Stomach smooth muscle (tissue), 2 donors: Measurements from ENCODE around the gene TPCN2.

Experiments used
- H3K27ac ChIP-seq: one replicate; pipeline ENCODE4 v1.7.0; 2013; ENCODE audit warnings: mild to moderate bottlenecking, low read length, inconsistent platforms
- H3K27me3 ChIP-seq, 2 donors: one replicate each; pipeline ENCODE4 v1.7.0; 2013; ENCODE audit warnings: low read length in 2 of 2; ENCODE audit not compliant: insufficient read depth in 2 of 2, control insufficient read depth in 1 of 2
- H3K36me3 ChIP-seq, 2 donors: one replicate each; pipeline ENCODE4 v1.7.0; 2013; ENCODE audit warnings: low read length in 2 of 2; ENCODE audit not compliant: control insufficient read depth in 2 of 2, insufficient read depth in 2 of 2
- H3K4me1 ChIP-seq: one replicate; pipeline ENCODE4 v1.7.0; 2013; ENCODE audit warnings: low read length; ENCODE audit not compliant: control insufficient read depth, insufficient read depth
- H3K4me3 ChIP-seq, 2 donors: one replicate each; pipeline ENCODE4 v1.7.0; 2013; ENCODE audit warnings: low read length in 2 of 2
- H3K9ac ChIP-seq, 2 donors: one replicate each; pipeline ENCODE4 v1.7.0; 2013; ENCODE audit warnings: low read length in 2 of 2, mild to moderate bottlenecking in 1 of 2
- H3K9me3 ChIP-seq, 2 donors: one replicate each; pipeline ENCODE4 v1.7.0; 2013; ENCODE audit warnings: low read length in 2 of 2; ENCODE audit not compliant: control insufficient read depth in 2 of 2
- donor health status: healthy.
- donor health status: Pancreatic carcinoma.

Gene TPCN2

DNA sequence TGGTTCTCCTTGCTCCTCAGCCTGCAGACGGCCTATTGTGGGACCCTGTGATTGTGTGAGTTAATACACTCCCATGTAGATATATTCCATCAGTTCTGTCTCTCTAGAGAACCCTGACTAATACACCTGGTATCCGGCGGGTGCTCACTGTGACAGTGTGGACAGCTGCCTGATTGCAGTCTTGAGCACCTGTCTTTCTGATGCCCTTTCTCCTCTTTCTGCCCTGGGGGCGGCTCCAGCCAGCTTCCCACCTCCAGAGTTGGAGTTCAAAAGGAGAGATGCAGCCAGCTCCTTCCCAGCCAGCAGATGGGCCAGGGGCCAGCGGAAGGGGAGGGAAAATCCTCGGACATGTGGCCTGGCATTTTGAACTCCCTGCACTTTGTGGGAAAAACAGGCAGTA is 122.0 kb downstream of the TPCN2 start:
- Histone ChIP-seq H3K4me3 (no peak overlapping the region), H3K27me3 (no peaks in the 10 kb centered on the region), H3K9ac (no peak overlapping the region), H3K36me3 (peaks cover 0 to 2% of the 10 kb centered on the region in 2 donors), H3K4me1 (peaks cover 19% of the 10 kb centered on the region), H3K9me3 (peaks cover 0 to 3% of the 10 kb centered on the region in 2 donors), H3K27ac (no peak overlapping the region)

DNA sequence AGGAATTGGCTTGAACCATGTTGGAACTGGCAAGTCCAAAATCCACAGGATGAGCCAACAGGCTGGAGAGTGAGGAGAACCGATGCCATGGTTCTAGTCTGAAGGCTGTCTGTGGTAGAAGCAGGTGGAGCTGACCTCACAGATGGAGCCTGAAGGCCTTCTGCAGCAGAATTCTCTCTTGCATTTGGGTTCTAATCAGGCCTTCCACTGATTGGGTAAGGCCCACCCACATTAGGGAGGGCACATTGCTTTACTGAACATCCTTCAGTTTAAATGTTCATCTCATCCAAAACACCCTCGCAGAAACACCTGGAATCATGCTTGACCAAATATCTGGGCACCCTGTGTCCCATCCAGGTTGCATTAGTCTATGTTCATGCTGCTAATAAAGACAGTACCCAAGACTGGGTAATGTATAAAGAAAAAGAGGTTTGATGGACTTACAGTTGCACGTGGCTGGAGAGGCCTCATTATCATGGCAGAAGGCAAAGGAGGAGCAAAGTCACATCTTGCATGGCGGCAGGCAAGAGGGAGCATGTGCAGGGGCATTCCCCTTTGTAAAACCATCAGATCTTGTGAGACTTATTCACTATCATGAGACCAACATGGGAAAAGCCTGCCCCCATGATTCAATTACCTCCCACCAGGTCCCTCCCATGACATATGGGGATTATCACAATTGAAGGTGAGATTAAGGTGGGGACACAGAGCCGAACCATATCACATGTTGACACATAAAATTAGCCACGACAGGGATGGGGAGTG is 122.9 kb downstream of the TPCN2 start:
- H3K4me1 ChIP-seq, result peaks cover 11% of the 10 kb centered on the region

DNA sequence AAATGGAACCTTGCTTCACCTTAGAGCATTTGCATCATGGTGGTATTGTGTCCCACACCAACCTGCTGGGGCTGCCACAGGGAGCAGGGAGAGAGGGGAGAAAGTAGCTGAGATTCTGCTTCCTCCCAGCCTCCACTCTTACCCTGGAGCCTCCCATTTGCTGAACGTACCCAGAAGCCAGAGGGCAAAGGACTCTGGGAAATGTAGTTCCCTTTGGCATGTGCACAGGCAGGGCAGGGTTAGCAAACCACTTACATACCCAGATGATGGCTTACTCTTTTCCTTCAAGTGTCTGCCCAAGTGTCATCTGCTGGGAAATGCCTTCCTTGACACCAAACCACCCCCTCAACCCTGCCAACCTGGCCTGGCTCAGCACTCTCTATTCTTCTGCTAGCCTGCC is 123.9 kb downstream of the TPCN2 start:
- Histone ChIP-seq H3K27ac (no peak overlapping the region), H3K9ac (no peak overlapping the region), H3K36me3 (peaks cover 2% of the 10 kb centered on the region in 2 donors), H3K9me3 (peaks cover 0 to 3% of the 10 kb centered on the region in 2 donors), H3K4me1 (peaks cover 5% of the 10 kb centered on the region), H3K4me3 (no peak overlapping the region), H3K27me3 (no peaks in the 10 kb centered on the region)

More for the DNA sequence above, 122.9 kb downstream of the TPCN2 start:
- Histone ChIP-seq H3K27me3 (no peaks in the 10 kb centered on the region), H3K4me3 (no peak overlapping the region), H3K9ac (no peak overlapping the region), H3K9me3 (peaks cover 0 to 3% of the 10 kb centered on the region in 2 donors), H3K27ac (no peak overlapping the region), H3K36me3 (peaks cover 0 to 2% of the 10 kb centered on the region in 2 donors)

DNA sequence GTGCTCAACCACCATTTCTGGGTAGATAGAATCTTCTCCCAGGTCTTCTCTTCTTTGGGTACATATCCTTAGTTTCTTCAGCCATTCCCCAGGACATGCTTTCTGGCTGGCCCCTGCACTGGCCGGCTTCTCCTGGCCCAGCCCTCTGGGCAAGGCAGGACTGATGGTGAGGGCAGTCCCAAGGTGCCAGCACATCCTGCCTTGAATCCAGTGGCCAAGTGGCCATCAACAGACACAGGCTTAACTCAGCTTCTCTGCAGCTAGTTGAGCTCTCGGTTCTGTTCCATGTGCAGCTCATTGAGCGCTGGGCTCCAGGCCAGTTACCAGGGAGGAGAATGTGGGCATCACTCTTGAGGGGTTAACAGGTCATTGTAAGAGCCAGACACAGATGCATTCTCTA is 124.6 kb downstream of the TPCN2 start:
- Histone ChIP-seq H3K27ac (no peak overlapping the region), H3K4me3 (no peak overlapping the region), H3K4me1 (no peaks in the 10 kb centered on the region), H3K9ac (no peak overlapping the region), H3K36me3 (peaks cover 2 to 4% of the 10 kb centered on the region in 2 donors), H3K9me3 (peaks cover 0 to 3% of the 10 kb centered on the region in 2 donors), H3K27me3 (no peaks in the 10 kb centered on the region)

DNA sequence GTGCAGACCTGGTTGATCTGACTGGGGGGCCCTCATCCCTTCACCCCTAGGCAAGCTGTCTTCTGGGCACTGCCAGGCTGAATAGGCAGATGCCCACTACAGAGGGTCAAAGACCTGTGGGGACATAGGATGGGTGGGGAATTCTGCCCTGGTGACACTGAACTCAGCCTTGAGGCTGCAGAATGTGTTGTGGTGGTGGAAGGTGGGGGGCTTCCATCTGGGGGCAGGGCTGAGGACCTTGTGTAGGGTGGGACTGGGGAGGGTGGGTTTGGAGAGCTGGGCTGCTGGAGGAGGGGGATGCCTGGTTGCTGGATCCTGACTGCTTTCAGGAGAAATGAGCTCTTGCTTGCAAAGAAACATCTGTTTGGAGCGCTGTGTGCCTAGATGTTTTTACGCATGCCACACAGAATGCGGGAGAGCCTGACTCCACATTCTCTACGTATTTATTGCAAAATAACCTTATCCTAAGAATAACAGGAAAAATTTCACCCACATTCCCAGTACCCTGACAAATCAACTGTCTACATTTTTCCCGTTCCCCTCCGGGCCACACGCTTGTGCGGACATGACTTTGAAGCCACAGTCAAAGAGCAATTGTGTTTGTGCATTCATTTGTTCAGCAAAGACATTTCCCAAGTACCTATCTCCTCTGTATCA is 125.3 kb downstream of the TPCN2 start:
- no peaks in the 10 kb centered on the region for H3K27me3 ChIP-seq
- no peak overlapping the region for H3K4me3 ChIP-seq
- H3K36me3 ChIP-seq, result peaks cover 2 to 4% of the 10 kb centered on the region in 2 donors

DNA sequence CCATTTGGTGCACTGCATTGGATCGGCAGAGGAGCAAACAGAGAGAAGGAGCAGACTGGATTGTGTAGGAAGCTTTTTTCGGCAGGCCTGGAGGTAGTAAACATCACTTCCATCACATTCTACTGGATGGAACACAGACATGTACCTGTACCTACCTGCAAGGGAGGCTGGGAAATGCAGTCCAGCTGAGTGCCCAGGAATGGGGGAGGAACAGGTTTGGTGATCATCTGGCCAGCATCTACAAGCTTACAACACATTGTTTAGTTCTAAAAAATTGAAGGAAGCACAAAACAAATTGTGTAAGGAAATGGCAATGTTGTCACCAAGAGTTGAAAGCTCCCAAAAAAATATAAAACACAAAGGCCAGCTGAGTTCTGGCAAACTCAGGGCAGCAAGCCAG is 126.1 kb downstream of the TPCN2 start:
- H3K27me3 ChIP-seq, result no peaks in the 10 kb centered on the region

More for the DNA sequence above, 125.3 kb downstream of the TPCN2 start:
- H3K4me1 ChIP-seq, result no peaks in the 10 kb centered on the region
- H3K27ac ChIP-seq, result no peak overlapping the region
- no peak overlapping the region for H3K9ac ChIP-seq
- peaks cover 0 to 3% of the 10 kb centered on the region in 2 donors for H3K9me3 ChIP-seq

DNA sequence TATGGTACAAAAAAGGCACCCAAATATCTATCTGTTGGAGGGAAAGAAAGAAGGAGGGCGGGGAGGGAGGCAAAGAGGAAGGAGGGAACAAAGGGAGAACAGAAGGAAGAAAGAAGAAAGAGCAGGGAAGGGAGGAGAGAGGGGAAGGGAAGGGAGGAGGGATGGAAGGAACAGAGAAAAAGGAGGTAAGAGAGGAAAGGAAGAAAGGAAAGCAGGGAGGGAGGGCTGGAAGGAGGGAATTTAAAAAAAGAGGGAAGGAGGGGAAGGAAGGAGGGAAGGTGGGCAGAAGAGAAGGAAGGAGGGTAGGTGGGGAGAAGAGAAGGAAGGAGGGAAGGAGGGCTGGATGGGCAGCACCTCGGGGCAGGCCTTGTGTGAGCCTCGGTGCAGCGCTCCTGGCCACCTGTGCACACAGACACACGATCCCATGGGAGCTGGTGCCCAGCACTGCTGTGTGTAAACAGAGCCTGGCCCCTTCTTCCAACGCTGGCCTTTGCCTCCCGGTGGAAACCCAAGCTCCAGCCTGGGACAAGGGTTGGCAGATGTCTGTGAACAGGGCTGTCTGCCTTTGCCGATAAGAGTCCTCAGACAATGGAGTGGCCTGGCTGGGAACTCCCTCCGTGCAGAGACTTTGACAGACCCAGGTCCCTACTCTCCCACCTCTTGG is 130.2 kb downstream of the TPCN2 start:
- H3K27me3 ChIP-seq, result no peaks in the 10 kb centered on the region
- H3K9me3 ChIP-seq, result peaks cover 0 to 8% of the 10 kb centered on the region in 2 donors
- H3K9ac ChIP-seq, result no peak overlapping the region
- H3K4me3 ChIP-seq, result no peak overlapping the region
- H3K36me3 ChIP-seq, result peaks cover 0 to 4% of the 10 kb centered on the region in 2 donors
- no peaks in the 10 kb centered on the region for H3K4me1 ChIP-seq
- no peak overlapping the region for H3K27ac ChIP-seq

More for the DNA sequence above, 126.1 kb downstream of the TPCN2 start:
- Histone ChIP-seq H3K9me3 (peaks cover 0 to 3% of the 10 kb centered on the region in 2 donors), H3K9ac (no peak overlapping the region), H3K27ac (no peak overlapping the region), H3K4me1 (no peaks in the 10 kb centered on the region), H3K4me3 (no peak overlapping the region), H3K36me3 (peaks cover 2 to 4% of the 10 kb centered on the region in 2 donors)

DNA sequence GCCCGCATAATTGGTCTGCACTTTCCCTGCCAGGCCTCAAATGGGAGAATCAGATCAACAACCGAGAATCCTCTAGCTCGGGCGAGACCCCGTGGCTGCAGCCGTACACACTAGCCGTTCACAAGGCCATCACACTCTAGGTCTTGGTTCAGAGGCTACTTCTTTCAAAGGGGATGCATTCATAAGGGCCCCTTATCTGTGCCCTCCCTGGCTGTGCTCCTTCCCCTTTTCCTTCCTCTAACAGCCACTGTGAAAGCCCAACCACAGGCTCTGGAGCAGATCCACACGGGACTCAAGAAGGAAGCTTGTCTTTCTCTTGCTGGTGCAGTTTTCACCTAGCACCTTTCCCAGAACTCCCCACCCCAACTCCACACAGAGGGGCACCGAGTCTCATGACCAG is 131.5 kb downstream of the TPCN2 start:
- no peak overlapping the region for H3K4me3 ChIP-seq
- no peak overlapping the region for H3K9ac ChIP-seq
- no peaks in the 10 kb centered on the region for H3K4me1 ChIP-seq
- peaks cover 0 to 4% of the 10 kb centered on the region in 2 donors for H3K36me3 ChIP-seq
- no peaks in the 10 kb centered on the region for H3K27me3 ChIP-seq
- peaks cover 0 to 5% of the 10 kb centered on the region in 2 donors for H3K9me3 ChIP-seq
- H3K27ac ChIP-seq, result no peak overlapping the region

DNA sequence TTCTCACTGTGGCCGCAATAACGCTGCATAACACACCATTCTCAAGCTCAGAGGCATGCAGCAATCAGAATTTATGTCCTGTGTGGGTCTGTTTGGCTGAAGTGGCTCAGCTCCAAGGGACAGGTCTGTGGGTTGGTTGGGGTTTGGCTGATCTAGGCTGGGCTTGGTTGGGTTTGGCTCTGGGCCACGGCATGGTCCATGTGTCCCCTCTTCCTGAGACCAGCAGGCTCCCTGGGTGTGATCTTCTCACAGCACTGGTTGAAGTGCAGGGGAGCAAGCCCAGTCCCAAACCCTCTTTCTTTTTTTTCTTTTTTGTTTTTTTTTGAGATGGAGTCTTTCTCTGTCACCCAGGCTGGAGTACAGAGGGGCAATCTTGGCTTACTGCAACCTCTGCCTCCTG is 132.0 kb downstream of the TPCN2 start:
- Histone ChIP-seq H3K27ac (no peak overlapping the region), H3K9ac (no peak overlapping the region), H3K36me3 (peaks cover 0 to 4% of the 10 kb centered on the region in 2 donors), H3K4me3 (no peak overlapping the region), H3K9me3 (peaks cover 0 to 5% of the 10 kb centered on the region in 2 donors), H3K27me3 (no peaks in the 10 kb centered on the region), H3K4me1 (no peaks in the 10 kb centered on the region)

DNA sequence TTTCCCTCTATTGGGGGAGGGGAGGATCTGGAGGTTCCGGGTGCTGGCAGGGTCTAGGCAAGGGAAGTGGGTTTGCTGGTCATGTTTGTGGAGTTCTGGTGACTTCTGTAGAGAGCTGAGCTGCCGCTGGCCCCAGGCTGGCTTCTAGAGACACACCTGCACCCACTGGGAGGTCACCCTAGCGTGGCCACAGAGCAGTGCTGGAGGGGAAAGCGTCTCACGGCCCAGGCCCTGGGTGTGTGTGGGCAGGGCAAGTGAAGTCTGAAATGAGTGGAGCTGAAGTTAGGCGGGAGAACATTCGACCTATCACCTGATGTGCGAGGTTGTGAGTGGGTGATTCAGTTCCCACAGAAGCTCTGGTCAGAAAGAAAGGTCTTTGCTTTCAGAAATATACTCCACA is 134.9 kb downstream of the TPCN2 start:
- H3K36me3 ChIP-seq, result no peaks in the 10 kb centered on the region
- H3K4me1 ChIP-seq, result no peaks in the 10 kb centered on the region
- H3K27me3 ChIP-seq, result peaks cover 0 to 6% of the 10 kb centered on the region in 2 donors
- H3K27ac ChIP-seq, result no peak overlapping the region
- H3K9me3 ChIP-seq, result peaks cover 8 to 20% of the 10 kb centered on the region in 2 donors
- H3K9ac ChIP-seq, result no peak overlapping the region
- H3K4me3 ChIP-seq, result no peak overlapping the region
